Endothelial cell of umbilical vein (primary cell): Measurements from ENCODE around the gene KRT79. TPM values are rescaled to one million over a fixed set of nuclear protein-coding genes. Genes with fewer than 3 reads are reported as not detected.

Source experiments
- BruUV-seq: library from RNA; stranded (reverse); fragments of 400-500 nt; replicated peaks from 2 replicates; lab custom pipeline; 2021; lab: Mats Ljungman, UMichigan
- CTCF ChIA-PET: fragments of 300-600, 350-600 bp; sonication (Branson Sonifier 250); formaldehyde crosslinking; loops from one replicate; lab custom pipeline; 2021; ENCODE audit warnings: antibody characterized with exemption, inconsistent platforms; lab: Charles Lee
- POLR2A ChIA-PET: fragments of 300-600, 350-600 bp; sonication (Branson Sonifier 250); formaldehyde crosslinking; loops from one replicate; lab custom pipeline; 2021; ENCODE audit warnings: antibody characterized with exemption, inconsistent platforms; lab: Charles Lee
- DNase-seq: peaks from one replicate; pipeline ENCODE4 v3.0.0-alpha.2; 2011; ENCODE audit warnings: low read depth, low spot score
- FAIRE-seq: peaks from 2 replicates; lab custom pipeline; 2011; peaks lifted over from hg19 to GRCh38; lab: Jason Lieb, UNC
- H2AFZ ChIP-seq: 2 replicates; pipeline ENCODE4 v1.6.0; 2012; ENCODE audit warnings: low read depth, low read length, control low read depth, inconsistent platforms
- H3K27ac ChIP-seq: 2 replicates; pipeline ENCODE4 v1.5.1; 2011; ENCODE audit warnings: low read depth, mild to moderate bottlenecking, control low read depth, low read length, moderate library complexity; ENCODE audit not compliant: insufficient read depth
- H3K27me3 ChIP-seq, 2 experiments: 2 replicates each; pipeline versions ENCODE4 v1.6.0 to v1.6.1; 2011; ENCODE audit warnings: low read length in 2 of 2, mixed read lengths in 1 of 2; ENCODE audit not compliant: control insufficient read depth in 2 of 2, insufficient read depth in 2 of 2
- H3K36me3 ChIP-seq, 2 experiments: 2 replicates in 1 of 2; 3 replicates in 1 of 2; pipeline ENCODE4 v1.5.1; 2011; ENCODE audit warnings: low read length in 2 of 2, mild to moderate bottlenecking in 1 of 2, moderate library complexity in 1 of 2; ENCODE audit not compliant: control insufficient read depth in 2 of 2, insufficient read depth in 2 of 2; ENCODE audit errors: extremely low read depth in 1 of 2
- H3K4me1 ChIP-seq: 3 replicates; pipeline ENCODE4 v1.5.1; 2011; ENCODE audit warnings: mild to moderate bottlenecking, low read length; ENCODE audit not compliant: control insufficient read depth, insufficient read depth; ENCODE audit errors: extremely low read depth
- H3K4me2 ChIP-seq: 2 replicates; pipeline ENCODE4 v1.6.1; 2011; ENCODE audit warnings: low read length, control low read depth, mixed read lengths; ENCODE audit not compliant: insufficient read depth
- H3K4me3 ChIP-seq, 3 experiments: fragments of 200-600 bp in 1 of 3; sonication (generic), shearing (Covaris generic) in 1 of 3; replicated peaks in 1 of 3; 2 replicates each; pipeline ENCODE4 v1.5.1; 2011 to 2016; ENCODE audit warnings: control low read depth in 3 of 3, low read length in 3 of 3, mild to moderate bottlenecking in 2 of 3, inconsistent platforms in 1 of 3, low read depth in 1 of 3, moderate library complexity in 1 of 3; ENCODE audit not compliant: insufficient read depth in 1 of 3
- H3K79me2 ChIP-seq: 2 replicates; pipeline ENCODE4 v1.6.0; 2012; ENCODE audit warnings: low read length, inconsistent platforms; ENCODE audit not compliant: control insufficient read depth, insufficient read depth
- H3K9ac ChIP-seq: replicated peaks from 2 replicates; pipeline ENCODE3; 2011; ENCODE audit warnings: low read length, control low read depth; ENCODE audit not compliant: insufficient read depth; ENCODE audit errors: extremely low read depth
- H3K9me1 ChIP-seq: replicated peaks from 3 replicates; pipeline ENCODE4 v1.6.0; 2011; ENCODE audit warnings: mild to moderate bottlenecking, low read length; ENCODE audit not compliant: control insufficient read depth, insufficient read depth; ENCODE audit errors: extremely low read depth
- H3K9me3 ChIP-seq: replicated peaks from 2 replicates; pipeline ENCODE4 v1.5.1; 2012; ENCODE audit warnings: low read length, inconsistent platforms; ENCODE audit not compliant: control insufficient read depth, insufficient read depth
- H4K20me1 ChIP-seq: replicated peaks from 2 replicates; pipeline ENCODE3; 2011; ENCODE audit warnings: mild to moderate bottlenecking, low read length; ENCODE audit not compliant: control insufficient read depth, insufficient read depth; ENCODE audit errors: extremely low read depth
- FOS ChIP-seq: IDR thresholded peaks from 2 replicates; pipeline ENCODE4 v1.6.1; 2011; ENCODE audit warnings: mild to moderate bottlenecking, low read length, moderate library complexity, borderline replicate concordance; ENCODE audit not compliant: insufficient read depth
- GATA2 ChIP-seq: IDR thresholded peaks from 2 replicates; pipeline ENCODE4 v1.7.0; 2011; ENCODE audit warnings: low read depth, mild to moderate bottlenecking, moderate library complexity, mixed read lengths, low read length; ENCODE audit not compliant: insufficient read length, insufficient read depth
- MYC ChIP-seq: IDR thresholded peaks from one replicate; pipeline ENCODE4 v1.6.1; 2011; ENCODE audit warnings: mild to moderate bottlenecking, low read depth, low read length
- POLR2A ChIP-seq: IDR thresholded peaks from 2 replicates; pipeline ENCODE4 v1.6.1; 2012; ENCODE audit warnings: low read depth, mild to moderate bottlenecking, control low read depth, low read length
- POLR2AphosphoS5 ChIP-seq: IDR thresholded peaks from 2 replicates; pipeline ENCODE4 v1.6.1; 2012; ENCODE audit warnings: low read depth, mild to moderate bottlenecking, control low read depth, low read length, moderate library complexity; ENCODE audit not compliant: insufficient read depth
- dilution Hi-C: fragments of 300-500 bp; cut with MboI; formaldehyde crosslinking; loops from one replicate; pipeline ENCODE4 v1.15.0; 2019; ENCODE audit warnings: low sequenced_read_pairs; ENCODE audit not compliant: extremely low pct_ligation_motif_present
- intact Hi-C: fragments of 100-400 bp; cut with micrococcal nuclease; formaldehyde crosslinking; loops from one replicate; pipeline ENCODE4 v1.10.0; 2022
- polyA plus RNA-seq, 4 experiments: library from polyadenylated mRNA; depleted of rRNA in 3 of 4; stranded (reverse) in 3 of 4; unstranded in 1 of 4; fragments of >200 nt; gene quantifications; 2 replicates each; pipeline versions ENCODE4 v1.2.1 to v1.2.3, GENCODE V29; 2011 to 2012; ENCODE audit warnings: missing spikeins in 1 of 4
- total RNA-seq: library from RNA; stranded (reverse); gene quantifications from 2 replicates; pipeline ENCODE4 v1.2.3, GENCODE V29; 2021
- TF ChIP-seq, protein P1 (sequence below), 2 donors: IDR thresholded peaks; 1 replicate in 1 of 2; 2 replicates in 1 of 2; pipeline ENCODE4 v1.5.1; 2011; ENCODE audit warnings: low read length in 2 of 2, mild to moderate bottlenecking in 2 of 2, moderate library complexity in 2 of 2, control low read depth in 1 of 2, inconsistent platforms in 1 of 2, low read depth in 1 of 2; ENCODE audit not compliant: insufficient read depth in 1 of 2; ENCODE audit errors: extremely low read depth in 1 of 2

The KRT79 gene
- total and polyA plus RNA-seq, 2 donors (not counting 3 experiments of a cell fraction or from before 2014, with no cell fraction given) = not detected

- TF ChIP-seq, protein P1, sequence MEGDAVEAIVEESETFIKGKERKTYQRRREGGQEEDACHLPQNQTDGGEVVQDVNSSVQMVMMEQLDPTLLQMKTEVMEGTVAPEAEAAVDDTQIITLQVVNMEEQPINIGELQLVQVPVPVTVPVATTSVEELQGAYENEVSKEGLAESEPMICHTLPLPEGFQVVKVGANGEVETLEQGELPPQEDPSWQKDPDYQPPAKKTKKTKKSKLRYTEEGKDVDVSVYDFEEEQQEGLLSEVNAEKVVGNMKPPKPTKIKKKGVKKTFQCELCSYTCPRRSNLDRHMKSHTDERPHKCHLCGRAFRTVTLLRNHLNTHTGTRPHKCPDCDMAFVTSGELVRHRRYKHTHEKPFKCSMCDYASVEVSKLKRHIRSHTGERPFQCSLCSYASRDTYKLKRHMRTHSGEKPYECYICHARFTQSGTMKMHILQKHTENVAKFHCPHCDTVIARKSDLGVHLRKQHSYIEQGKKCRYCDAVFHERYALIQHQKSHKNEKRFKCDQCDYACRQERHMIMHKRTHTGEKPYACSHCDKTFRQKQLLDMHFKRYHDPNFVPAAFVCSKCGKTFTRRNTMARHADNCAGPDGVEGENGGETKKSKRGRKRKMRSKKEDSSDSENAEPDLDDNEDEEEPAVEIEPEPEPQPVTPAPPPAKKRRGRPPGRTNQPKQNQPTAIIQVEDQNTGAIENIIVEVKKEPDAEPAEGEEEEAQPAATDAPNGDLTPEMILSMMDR (IDR thresholded peaks at IDR 0.05; ENCODE audit: extremely low read depth in 1 of 2, insufficient read depth in 1 of 2, low read depth in 1 of 2, low read length in 2 of 2) = no peak
- TF ChIP-seq MYC (no peak), FOS (no peak), GATA2 (no peak), POLR2A (no peak)
- intact Hi-C loops = no loop called here
- Histone ChIP-seq H2AFZ (no peak overlapping the region), H3K9ac (no peak overlapping the region), H4K20me1 (no peaks in the 10 kb centered on the region), H3K27me3 (no peaks in the 10 kb centered on the region), H3K4me2 (no peak overlapping the region), H3K9me1 (no peaks in the 10 kb centered on the region), H3K79me2 (no peaks in the 10 kb centered on the region), H3K9me3 (no peaks in the 10 kb centered on the region), H3K36me3 (no peaks in the 10 kb centered on the region), H3K27ac (no peak overlapping the region), H3K4me1 (peaks cover 4% of the 10 kb centered on the region), H3K4me3 (no peak overlapping the region)
- dilution Hi-C loops = no loop called here
- peak; percentile 4 for FAIRE-seq
- ChIA-PET POLR2A (no interaction called here), CTCF (interaction anchor here (2.3 kb wide), 1 partner anchor 28 kb away, joined by 10 read pairs; no protein-coding TSS in a partner anchor)
- no TSS peak for BruUV-seq
- DNase-seq = no peak
These were observed 3.9 kb upstream of the KRT79 start for GRCh38 chr12:52837781-52838608.

GRCh38 chr12:52837413-52837741, 3.3 kb upstream of the KRT79 start:
- H3K4me1 ChIP-seq = peaks cover 4% of the 10 kb centered on the region
- CTCF ChIA-PET = no interaction called here
- H3K4me2 ChIP-seq = no peak overlapping the region
- H3K4me3 ChIP-seq = no peak overlapping the region
- no peaks in the 10 kb centered on the region for H3K27me3 ChIP-seq
- dilution Hi-C loops (no loop called here), intact Hi-C loops (no loop called here)
- no peaks in the 10 kb centered on the region for H3K9me3 ChIP-seq
- no peaks in the 10 kb centered on the region for H4K20me1 ChIP-seq
- no peak overlapping the region for H3K9ac ChIP-seq
- no peaks in the 10 kb centered on the region for H3K36me3 ChIP-seq
- H3K27ac ChIP-seq = no peak overlapping the region
- FAIRE-seq (peak; percentile 40), DNase-seq (peak; percentile 23)
- H2AFZ ChIP-seq = no peak overlapping the region
- BruUV-seq = no TSS peak
- POLR2A ChIA-PET = no interaction called here
- H3K9me1 ChIP-seq = no peaks in the 10 kb centered on the region
- TF ChIP-seq POLR2AphosphoS5 (no peak), FOS (peak; percentile 60)
- H3K79me2 ChIP-seq = no peaks in the 10 kb centered on the region
